HG02623 (cell line): Measurements from ENCODE around the gene SEMA4A.
"Not testable (repeated sequence)": the region's sequence is repeated elsewhere in the genome, so short reads cannot be mapped to it uniquely, and the experiment has no call there.

Source experiments
- ATAC-seq: cut with Tn5 transposase; IDR thresholded peaks from one replicate; pipeline ENCODE4 v1.9.1; 2021; ENCODE audit warnings: moderate library complexity; ENCODE audit not compliant: unreplicated experiment

The SEMA4A gene

GRCh38 chr1:156153362-156153761 is at the start of gene SEMA4A:
TSS of gene SEMA4A (plus strand) at chr1:156153585. CDS start at chr1:156154579, 994 bp downstream.
- ATAC-seq, result no peak

GRCh38 chr1:156104065-156104810 is 49.1 kb upstream of the SEMA4A start:
- ATAC-seq, result no peak

GRCh38 chr1:156104861-156105832 is 48.2 kb upstream of the SEMA4A start:
- ATAC-seq, result no peak

- ATAC-seq, result no peak
These were observed 46.5 kb upstream of the SEMA4A start for GRCh38 chr1:156106624-156107488.

GRCh38 chr1:156108057-156108456 is 45.3 kb upstream of the SEMA4A start:
- ATAC-seq, result no peak

GRCh38 chr1:156108664-156109241 is 44.6 kb upstream of the SEMA4A start:
- ATAC-seq, result no peak

- no peak for ATAC-seq
These were observed 43.1 kb upstream of the SEMA4A start for GRCh38 chr1:156110252-156110651.

GRCh38 chr1:156111355-156111962 is 41.9 kb upstream of the SEMA4A start:
- no peak for ATAC-seq

GRCh38 chr1:156112276-156113137 is 40.9 kb upstream of the SEMA4A start:
- ATAC-seq, result no peak

GRCh38 chr1:156113282-156113950 is 40.0 kb upstream of the SEMA4A start:
- ATAC-seq, result no peak

GRCh38 chr1:156114101-156114918 is 39.1 kb upstream of the SEMA4A start, which contains the start of gene LMNA:
TSS of gene LMNA (plus strand) at chr1:156114711. CDS start at chr1:156114919, 208 bp downstream.
- peak; percentile 69 for ATAC-seq

GRCh38 chr1:156114919-156115513 is 38.4 kb upstream of the SEMA4A start:
- ATAC-seq, result peak; percentile 11

GRCh38 chr1:156115514-156116374 is 37.6 kb upstream of the SEMA4A start:
- no peak for ATAC-seq

- ATAC-seq, result not testable (repeated sequence)
These were observed 36.7 kb upstream of the SEMA4A start for GRCh38 chr1:156116731-156117130.

- ATAC-seq, result no peak
These were observed 35.8 kb upstream of the SEMA4A start for GRCh38 chr1:156117414-156118176.
